K562 (cell line): ENCODE measurements around the gene CSH1.

Experiments used
- POLR2AphosphoS5 ChIP-seq: IDR thresholded peaks from 2 replicates; pipeline ENCODE4 v1.6.1; 2011; ENCODE audit warnings: mild to moderate bottlenecking, low read depth, low read length, moderate library complexity; ENCODE audit not compliant: control insufficient read depth, insufficient read depth
- ZNF124 ChIP-seq: sonication (generic); formaldehyde crosslinking; IDR thresholded peaks from 2 replicates; pipeline ENCODE4 v1.8.1; 2022; ENCODE audit warnings: missing genetic modification reagents
- TF ChIP-seq, protein P1 (sequence below), 3 experiments: IDR thresholded peaks in 2 of 3; conservative IDR thresholded peaks in 1 of 3; 2 replicates each; pipeline ENCODE4 v1.5.1; 2011 to 2012; ENCODE audit warnings: low read length in 3 of 3, mild to moderate bottlenecking in 3 of 3, control low read depth in 2 of 3, improper control_type of control experiment in 1 of 3, inconsistent platforms in 1 of 3, low read depth in 1 of 3, mixed read lengths in 1 of 3, moderate library complexity in 1 of 3; ENCODE audit not compliant: insufficient read depth in 2 of 3
- TF ChIP-seq, protein P2 (sequence below): sonication (generic); formaldehyde crosslinking; IDR thresholded peaks from 2 replicates; pipeline ENCODE4 v1.8.0; 2023; ENCODE audit warnings: mild to moderate bottlenecking, missing genetic modification reagents

GRCh38 chr17:63939401-63939800 lies 43.0 kb upstream of the CSH1 start:
- no peak for TF ChIP-seq ZNF124 (CRISPR knock-in tag)
- TF ChIP-seq, protein P1, sequence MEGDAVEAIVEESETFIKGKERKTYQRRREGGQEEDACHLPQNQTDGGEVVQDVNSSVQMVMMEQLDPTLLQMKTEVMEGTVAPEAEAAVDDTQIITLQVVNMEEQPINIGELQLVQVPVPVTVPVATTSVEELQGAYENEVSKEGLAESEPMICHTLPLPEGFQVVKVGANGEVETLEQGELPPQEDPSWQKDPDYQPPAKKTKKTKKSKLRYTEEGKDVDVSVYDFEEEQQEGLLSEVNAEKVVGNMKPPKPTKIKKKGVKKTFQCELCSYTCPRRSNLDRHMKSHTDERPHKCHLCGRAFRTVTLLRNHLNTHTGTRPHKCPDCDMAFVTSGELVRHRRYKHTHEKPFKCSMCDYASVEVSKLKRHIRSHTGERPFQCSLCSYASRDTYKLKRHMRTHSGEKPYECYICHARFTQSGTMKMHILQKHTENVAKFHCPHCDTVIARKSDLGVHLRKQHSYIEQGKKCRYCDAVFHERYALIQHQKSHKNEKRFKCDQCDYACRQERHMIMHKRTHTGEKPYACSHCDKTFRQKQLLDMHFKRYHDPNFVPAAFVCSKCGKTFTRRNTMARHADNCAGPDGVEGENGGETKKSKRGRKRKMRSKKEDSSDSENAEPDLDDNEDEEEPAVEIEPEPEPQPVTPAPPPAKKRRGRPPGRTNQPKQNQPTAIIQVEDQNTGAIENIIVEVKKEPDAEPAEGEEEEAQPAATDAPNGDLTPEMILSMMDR (IDR thresholded peaks at IDR 0.05 in 2 of 3, conservative IDR thresholded peaks at IDR 0.05 in 1 of 3; ENCODE audit: insufficient read depth in 2 of 3, low read depth in 1 of 3, low read length in 3 of 3): no peak
- TF ChIP-seq, protein P2, sequence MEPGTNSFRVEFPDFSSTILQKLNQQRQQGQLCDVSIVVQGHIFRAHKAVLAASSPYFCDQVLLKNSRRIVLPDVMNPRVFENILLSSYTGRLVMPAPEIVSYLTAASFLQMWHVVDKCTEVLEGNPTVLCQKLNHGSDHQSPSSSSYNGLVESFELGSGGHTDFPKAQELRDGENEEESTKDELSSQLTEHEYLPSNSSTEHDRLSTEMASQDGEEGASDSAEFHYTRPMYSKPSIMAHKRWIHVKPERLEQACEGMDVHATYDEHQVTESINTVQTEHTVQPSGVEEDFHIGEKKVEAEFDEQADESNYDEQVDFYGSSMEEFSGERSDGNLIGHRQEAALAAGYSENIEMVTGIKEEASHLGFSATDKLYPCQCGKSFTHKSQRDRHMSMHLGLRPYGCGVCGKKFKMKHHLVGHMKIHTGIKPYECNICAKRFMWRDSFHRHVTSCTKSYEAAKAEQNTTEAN (CRISPR knock-in tag): no peak
- no peak for TF ChIP-seq POLR2AphosphoS5
